HG02852 (cell line): Measurements from ENCODE around the gene NRARP.
"Not testable (repeated sequence)": the region's sequence is repeated elsewhere in the genome, so short reads cannot be mapped to it uniquely, and the experiment has no call there.

ENCODE experiments used
- ATAC-seq: cut with Tn5 transposase; IDR thresholded peaks from one replicate; pipeline ENCODE4 v1.9.1; 2021; ENCODE audit warnings: mild to moderate bottlenecking, moderate library complexity; ENCODE audit not compliant: unreplicated experiment

Gene NRARP

DNA sequence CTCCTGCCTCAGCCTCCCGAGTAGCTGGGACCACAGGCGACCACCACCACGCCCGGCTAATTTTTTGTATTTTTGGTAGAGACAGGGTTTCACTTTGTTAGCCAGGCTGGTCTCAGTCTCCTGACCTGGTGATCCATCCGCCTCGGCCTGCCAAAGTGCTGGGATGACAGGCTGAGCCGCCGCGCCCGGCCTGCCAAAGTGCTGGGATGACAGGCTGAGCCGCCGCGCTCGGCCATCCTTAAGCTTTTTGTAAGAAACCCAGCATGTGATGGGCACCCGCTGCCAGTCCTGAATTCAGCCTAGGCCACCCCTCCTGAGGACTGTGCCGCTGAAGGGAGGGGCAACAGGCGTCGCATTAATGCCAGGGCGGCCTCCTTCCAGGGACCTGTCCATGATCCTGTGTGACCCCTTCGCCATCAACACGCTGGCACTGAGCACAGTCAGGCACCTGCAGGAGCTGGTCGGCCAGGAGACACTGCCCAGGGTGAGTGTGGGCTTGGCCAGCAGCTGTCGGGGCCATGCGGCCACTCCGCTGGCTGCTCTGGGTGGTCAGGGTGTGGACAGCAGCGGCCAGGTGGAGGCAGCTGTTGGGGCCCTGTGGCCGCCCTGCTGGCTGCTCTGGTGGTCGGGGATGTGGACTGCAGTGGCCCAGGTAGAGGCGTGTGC lies 36.4 kb downstream of the NRARP start:
- no peak for ATAC-seq

DNA sequence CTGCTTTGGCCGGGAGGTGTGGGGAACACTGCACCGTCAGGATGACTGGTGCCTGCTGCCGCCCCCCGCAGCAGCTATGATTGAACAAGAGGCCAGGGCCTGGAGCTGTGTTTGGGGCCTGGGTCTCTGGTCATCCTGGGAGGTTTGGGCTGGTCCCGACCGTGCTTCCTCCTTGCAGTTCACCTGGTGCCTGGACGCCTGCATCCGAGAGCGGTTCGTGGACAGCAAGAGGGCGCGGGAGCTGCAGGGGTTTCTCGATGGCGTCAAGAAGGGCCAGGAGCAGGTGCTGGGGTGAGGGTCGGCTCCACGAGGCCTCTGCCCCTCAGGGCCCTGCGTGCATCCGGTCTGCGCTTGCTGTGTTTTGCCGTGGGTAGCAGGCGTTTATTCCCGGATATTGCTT lies 38.0 kb downstream of the NRARP start:
- no peak for ATAC-seq

DNA sequence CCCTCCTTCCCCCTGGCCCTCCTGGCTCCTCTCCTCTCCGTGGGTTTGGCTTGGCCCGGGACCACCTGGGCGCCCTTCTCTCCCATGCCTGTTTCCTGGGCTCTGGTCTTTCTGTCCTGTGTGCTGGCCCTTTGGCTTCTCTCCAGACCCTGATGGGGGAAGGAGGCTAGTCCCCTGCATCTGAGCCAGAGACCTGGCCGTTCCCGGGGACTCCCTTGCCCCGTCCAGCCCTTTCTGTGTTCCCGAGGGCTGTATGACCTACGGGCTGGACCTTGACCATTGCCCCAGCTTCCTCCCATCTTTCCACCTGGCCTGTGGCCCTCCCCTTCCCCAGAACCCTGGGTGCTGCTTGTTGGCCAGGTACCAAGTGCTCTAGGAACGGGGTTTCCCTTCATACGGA lies 38.6 kb downstream of the NRARP start:
- ATAC-seq: no peak

DNA sequence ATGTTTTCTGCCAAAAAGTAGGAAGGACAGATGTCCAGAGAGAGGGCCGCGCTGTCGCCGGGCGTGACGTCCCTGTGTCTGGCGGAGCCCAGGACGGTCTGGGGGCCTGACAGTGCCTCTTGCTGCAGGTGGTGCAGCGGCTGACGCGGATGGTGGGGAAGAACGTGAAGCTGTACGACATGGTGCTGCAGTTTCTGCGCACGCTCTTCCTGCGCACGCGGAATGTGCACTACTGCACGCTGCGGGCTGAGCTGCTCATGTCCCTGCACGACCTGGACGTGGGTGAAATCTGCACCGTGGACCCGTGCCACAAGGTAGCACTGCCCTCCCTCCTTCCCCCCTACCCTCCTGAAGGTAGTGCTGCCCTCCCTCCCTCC lies 39.2 kb downstream of the NRARP start:
- no peak for ATAC-seq

DNA sequence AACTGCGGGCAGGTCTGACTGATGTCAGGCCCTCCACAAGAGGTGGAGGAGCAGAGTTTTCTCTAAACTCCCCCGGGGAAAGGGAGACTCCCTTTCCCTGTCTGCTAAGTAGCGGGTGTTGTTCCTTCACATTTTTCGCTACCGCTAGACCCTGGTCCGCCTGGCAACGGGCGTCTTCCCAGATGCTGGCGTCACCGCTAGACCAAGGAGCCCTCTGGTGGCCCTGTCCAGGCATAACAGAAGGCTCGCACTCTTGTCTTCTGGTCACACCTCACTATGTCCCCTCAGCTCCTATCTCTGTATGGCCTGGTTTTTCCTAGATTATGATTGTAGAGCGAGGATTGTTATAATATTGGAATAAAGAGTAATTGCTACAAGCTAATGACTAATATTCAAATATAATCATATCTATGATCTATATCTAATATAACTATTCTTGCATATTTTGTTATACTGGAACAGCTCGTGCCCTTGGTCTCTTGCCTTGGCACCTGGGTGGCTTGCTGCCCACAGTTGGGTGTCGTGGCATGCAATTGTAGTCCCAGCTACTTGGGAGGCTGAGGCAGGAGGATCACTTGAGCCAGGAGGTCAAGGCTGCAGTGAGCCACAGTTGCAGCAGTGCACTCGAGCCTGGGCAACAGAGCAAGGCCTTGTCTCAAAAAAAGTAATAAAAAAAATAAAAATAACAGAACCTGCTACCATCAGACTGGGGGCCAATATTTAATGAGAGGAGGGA lies 39.7 kb downstream of the NRARP start:
- ATAC-seq: not testable (repeated sequence)

DNA sequence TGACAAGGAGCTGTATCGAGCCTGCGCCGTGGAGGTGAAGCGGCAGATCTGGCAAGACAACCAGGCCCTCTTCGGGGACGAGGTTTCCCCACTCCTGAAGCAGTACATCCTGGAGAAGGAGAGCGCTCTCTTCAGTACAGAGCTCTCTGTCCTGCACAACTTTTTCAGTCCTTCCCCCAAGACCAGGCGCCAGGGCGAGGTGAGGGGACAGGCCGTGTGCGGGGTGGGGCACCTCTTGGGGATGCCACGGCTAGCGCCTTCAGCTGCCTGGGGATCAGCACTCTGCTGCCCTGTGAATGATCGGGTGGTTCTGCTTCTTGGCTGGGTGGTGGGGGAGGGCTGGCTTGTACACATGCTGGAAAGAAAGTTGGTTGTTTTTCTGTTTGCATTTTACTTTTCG lies 45.2 kb downstream of the NRARP start:
- no peak for ATAC-seq

DNA sequence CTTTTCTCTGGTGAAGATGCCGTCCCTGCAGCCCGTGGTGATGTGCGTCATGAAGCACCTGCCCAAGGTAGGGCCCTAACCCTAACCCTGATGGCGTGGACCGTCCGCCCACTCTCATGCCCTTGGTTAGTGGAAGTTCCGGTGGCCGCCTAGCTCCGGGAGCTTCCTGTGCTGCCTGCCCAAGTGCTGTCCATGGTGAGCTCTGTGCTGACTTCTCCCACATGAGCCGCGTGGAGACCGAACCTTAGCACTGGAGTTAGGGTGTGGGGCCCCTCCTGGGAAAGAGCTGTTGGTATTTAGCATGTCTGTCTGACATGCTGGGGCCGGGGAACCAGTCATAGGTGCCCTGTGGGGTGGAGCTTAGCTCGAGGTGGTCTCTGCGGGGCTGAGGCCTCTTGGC lies 45.7 kb downstream of the NRARP start:
- no peak for ATAC-seq

DNA sequence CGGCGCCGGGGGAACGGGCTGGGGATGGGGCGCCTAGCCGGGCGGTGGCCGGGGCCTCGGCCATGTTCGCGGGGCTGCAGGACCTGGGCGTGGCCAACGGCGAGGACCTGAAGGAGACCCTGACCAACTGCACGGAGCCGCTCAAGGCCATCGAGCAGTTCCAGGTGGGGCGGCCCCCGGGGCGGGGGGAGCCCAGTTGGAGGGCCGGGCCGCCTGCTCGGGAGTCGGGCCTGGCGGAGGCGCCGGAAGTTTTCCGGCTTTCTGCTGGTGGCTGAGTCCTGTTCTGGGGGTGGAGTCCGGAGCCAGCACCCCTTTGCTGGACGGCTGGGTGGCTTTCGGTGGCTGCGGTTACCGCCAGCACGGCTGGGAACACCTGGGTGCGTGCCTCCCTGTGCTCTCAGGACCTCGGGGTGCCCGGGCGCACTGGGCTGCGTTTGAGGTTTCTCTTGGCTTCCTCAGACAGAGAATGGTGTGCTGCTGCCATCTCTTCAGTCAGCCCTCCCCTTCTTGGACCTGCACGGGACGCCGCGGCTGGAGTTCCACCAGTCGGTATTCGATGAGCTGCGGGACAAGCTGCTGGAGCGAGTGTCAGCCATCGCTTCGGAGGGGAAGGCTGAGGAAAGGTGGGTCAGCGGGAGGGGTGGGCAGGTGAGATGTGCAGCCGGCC lies 46.5 kb downstream of the NRARP start:
- peak; percentile 29 for ATAC-seq

DNA sequence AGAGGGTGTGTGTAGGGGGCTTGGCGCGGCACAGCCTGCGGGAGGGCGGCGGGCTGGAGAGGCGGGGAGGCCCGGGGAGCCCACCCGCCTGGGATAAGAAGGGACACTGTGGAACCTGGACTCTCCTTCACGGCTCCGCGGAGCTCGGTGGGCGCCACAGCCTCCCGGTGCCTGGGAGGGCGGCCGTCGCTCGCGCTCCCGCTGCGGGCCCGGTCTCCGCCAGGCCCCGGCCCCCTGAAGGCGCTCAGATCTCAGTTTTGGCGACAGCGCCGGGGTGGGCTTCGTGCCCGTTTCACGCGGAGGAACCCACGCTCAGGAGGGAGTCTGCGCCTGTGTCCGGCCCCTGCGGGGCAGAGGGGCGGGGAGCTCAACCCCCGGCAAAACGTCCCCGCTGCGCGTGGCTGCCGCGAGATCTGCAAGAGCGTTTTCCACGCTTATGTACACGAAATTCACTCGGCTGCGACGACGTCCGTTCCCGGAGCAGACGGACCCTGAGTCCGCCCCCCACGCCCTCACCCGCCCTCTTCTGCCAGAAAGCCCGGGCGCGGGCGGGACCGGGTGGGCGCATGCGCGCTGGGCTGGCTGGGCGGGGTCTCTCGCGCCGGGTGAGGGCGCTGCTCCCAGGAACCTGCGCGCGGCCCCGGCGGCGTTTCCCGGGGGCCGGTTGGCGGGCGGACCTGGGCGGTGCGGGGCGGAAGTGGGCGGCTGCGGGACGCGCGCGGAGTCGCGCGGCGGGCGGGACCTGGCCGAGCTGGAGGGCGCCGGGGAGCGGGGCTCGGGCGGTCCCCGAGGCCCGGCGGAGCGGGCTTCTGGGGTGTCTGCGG lies 47.2 kb downstream of the NRARP start, which contains the start of gene NELFB:
NELFB (plus strand) TSS at position 704 of the 824 bp plus-strand sequence.
- ATAC-seq: peak; percentile 80

DNA sequence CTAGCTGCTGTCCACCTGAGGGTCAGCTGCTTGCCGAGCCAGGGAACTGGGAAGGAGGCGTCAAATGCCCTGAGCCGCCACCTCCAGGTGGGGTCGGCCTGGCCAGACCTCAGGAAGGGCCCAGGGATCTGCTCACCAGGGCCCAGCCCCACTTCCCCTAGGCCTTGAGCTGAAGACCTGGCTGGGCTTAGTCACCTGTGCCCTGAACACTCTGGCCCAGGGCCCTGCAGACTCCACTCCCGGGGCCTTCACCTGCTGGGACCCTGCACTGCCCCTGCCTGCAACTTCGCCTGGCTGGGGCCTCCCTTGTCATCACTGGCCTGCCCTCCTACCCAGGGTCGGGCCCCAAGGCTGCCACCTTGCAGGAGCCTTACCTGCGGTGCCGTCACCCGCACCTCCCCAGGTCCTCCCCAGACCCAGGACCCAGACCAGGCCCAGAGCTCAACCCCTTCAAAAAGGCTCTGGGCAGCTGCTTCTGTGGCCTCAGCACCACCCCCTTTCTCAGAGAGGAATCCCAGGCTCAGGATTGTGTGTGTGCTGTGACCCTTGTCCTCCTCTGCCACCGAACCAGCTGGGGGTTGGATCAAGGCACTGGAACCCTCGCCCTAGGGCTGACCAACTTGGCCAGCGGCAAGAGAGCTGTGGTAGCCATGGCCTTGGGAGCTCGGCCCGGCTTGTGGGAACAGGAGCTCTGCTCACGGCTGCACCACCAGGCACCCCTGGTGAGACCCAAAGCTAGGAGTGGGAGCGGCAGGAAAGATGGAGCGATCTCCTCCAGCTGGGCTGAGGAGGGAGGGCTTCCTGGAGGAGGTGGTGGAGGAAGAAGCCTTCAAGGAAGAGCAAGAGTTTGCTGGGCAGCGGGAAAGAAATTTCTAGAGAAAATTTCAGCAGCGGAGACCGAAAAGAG lies 48.1 kb downstream of the NRARP start:
- ATAC-seq: no peak

DNA sequence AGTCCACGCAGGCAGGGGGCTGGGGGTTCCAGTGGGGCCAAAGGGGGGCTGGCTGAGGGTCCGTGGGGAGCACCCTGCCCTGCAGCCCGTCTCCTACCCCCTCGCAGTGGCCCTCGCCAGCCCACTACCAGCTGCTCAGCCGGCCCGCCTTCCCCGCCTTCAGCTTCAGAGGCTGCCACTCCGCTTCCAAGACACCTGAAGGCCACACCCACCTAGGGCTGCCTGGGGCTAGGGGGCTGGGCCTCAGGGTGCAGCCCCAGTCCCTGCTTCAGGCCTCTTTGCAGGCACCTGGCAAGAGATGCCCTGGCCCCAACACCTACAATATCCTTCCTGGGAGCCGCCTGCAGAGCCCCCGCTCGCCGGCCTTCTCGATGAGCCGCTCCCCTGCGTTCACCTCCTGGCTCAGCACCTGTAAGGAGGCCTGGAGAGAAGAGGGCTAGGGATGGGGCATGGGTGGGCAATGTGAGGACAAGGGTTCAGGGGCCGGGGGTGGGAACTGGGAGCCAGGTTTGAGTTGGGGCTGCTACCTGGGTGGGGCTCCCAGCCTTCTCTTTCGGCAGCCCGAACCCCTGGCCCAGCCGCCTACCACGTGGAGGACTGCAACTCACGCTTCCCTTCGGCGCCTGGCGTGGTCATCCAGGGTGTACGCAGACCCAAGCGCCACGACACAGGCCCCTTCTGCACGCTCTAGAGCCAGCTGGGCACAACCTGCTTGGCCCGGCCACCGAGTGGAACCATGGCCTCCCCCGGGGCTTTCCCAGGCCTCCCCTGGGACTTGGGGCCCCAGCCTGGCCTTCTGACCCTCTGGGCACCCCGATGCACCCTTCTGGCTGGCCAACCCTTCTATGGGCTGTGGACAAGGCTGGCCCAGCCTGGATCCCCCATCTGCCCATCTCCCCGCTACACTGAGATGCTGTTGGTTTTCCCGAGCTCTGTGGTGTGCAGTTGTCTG lies 49.2 kb downstream of the NRARP start:
- ATAC-seq: no peak

DNA sequence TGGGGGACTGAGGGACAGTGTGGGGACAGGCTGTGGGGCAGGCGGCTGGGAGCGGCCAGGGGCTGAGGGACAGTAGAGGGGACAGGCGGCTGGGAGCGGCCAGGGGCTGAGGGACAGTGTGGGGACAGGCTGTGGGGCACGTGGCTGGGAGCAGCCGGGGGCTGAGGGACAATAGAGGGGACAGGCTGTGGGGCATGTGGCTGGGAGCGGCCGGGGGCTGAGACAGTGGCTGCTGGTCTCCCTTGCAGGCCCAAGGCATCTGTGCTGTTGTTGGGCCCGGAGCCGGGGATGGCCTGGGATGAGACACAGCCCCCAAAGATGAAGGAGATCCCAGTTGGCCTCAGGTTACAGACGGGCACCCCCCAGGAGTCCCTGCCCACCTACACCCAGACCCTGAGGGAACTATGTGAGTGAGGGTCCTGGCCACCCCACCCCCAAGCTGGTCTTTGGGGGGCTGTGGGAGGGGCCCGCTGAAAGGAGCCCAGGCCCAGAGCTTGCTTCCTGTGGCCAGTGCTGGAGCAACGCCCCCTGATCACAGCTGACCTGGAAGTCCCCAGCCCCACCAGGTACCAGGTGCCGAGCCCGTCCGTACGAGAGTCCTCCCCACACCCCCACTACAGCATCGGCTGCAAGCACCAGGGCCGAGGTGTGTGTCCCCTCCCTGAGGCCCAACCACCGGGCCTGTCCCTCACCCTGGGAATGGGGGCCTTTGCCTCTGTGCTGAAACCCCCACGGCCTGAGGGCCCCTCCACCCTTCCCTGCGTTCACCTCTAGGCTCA lies 50.4 kb downstream of the NRARP start:
- ATAC-seq: no peak

DNA sequence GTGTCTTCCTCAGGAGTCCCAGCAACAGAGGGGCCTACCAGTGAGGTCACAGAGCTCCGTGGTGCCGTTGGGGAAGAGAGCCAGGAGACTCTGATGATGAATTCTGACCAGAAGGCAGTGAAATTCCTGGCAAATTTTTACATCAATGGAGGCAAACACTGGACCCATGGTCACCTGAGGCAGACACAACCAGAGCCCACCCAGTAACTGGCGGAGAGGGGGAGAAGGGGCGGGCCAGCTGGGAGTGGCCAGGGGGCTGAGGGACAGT lies 50.9 kb downstream of the NRARP start, which contains the start of gene STPG3:
STPG3 (plus strand) TSS at position 93 of the 268 bp plus-strand sequence; CDS start at position 94, 1 bp downstream.
- no peak for ATAC-seq

DNA sequence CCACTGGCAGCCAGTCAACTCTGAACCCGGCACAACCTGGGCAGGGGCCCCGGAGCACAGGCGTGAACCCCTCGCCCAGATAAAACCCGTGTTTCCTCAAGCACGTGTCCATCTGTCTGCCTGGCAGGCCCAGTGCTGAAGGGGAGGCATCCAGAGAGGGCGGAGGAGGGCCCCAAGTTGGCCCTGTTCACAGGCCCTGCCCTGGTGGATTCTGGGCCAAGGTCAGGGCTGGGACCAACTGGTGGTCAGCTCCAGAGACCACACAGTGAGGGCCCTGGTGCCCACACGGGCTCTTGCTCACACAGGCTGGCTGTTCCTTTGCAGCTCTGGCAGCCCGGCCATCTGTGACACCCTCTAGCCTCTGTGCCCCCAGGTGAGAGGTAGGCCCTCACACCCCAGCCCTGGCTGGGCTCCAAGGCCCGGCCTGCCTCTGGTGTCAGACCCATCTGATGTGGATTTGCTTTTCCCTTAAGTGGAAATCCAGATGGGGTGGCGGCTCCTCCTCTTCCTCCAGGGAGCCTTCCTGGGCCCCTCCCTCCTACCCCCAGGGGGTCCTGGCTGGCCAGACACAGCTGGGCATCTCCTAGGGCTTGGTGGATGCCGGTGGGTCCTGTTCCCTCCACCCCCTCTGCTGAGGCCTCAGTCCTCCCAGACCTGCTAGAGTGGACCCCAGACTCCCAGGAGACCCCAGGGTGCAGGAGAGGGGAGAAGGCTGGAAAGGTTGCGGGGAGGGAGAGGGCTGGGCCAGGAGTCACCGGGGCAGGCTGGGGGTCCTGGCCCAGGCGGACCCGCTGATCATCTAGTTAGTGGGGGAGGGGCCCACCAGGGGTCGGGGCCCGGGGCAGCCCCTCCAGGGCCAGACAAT lies 51.5 kb downstream of the NRARP start:
- ATAC-seq: no peak
